Neuronal stem cell (in vitro differentiated cells): Measurements from ENCODE around the gene DLG2.

Experiments used
- DNase-seq: peaks from one replicate; pipeline ENCODE4 v3.0.0-alpha.2; 2013; ENCODE audit warnings: low spot score
- H2AFZ ChIP-seq: one replicate; pipeline ENCODE4 v1.6.1; 2013; ENCODE audit warnings: mild to moderate bottlenecking, low read length, inconsistent platforms
- H2AK5ac ChIP-seq: 2 replicates; pipeline ENCODE4 v1.6.1; 2013; ENCODE audit warnings: low read depth, mild to moderate bottlenecking, inconsistent platforms, low read length, moderate library complexity, mixed read lengths
- H2BK120ac ChIP-seq: 2 replicates; pipeline ENCODE4 v1.6.1; 2013; ENCODE audit warnings: low read depth, mild to moderate bottlenecking, inconsistent platforms, low read length, moderate library complexity, mixed read lengths
- H2BK12ac ChIP-seq: one replicate; pipeline ENCODE4 v1.6.1; 2013; ENCODE audit warnings: low read length, inconsistent platforms
- H2BK15ac ChIP-seq: 2 replicates; pipeline ENCODE4 v1.6.1; 2013; ENCODE audit warnings: mild to moderate bottlenecking, low read length, inconsistent platforms, mixed read lengths
- H2BK5ac ChIP-seq: one replicate; pipeline ENCODE4 v1.6.1; 2013; ENCODE audit warnings: inconsistent platforms, mild to moderate bottlenecking, low read length, moderate library complexity
- H3K14ac ChIP-seq: one replicate; pipeline ENCODE4 v1.6.1; 2013; ENCODE audit warnings: low read length, inconsistent platforms
- H3K18ac ChIP-seq: 2 replicates; pipeline ENCODE4 v1.6.1; 2013; ENCODE audit warnings: low read length, inconsistent platforms
- H3K23ac ChIP-seq: 2 replicates; pipeline ENCODE4 v1.6.1; 2013; ENCODE audit warnings: low read depth, mild to moderate bottlenecking, mixed read lengths, low read length, inconsistent platforms; ENCODE audit not compliant: poor library complexity
- H3K27ac ChIP-seq: replicated peaks from 3 replicates; pipeline ENCODE4 v1.5.1; 2013; ENCODE audit warnings: low read length, inconsistent platforms
- H3K27me3 ChIP-seq, 3 experiments: 2 replicates each; pipeline ENCODE4 v1.6.1; 2013; ENCODE audit warnings: low read length in 3 of 3, mild to moderate bottlenecking in 2 of 3, inconsistent platforms in 1 of 3, low read depth in 1 of 3, mixed read lengths in 1 of 3, moderate library complexity in 1 of 3; ENCODE audit not compliant: control insufficient read depth in 3 of 3, insufficient read depth in 3 of 3
- H3K36me3 ChIP-seq, 2 donors: replicated peaks in 1 of 2; 2 replicates each; pipeline ENCODE4 v1.6.1; 2013; ENCODE audit warnings: low read length in 2 of 2; ENCODE audit not compliant: control insufficient read depth in 2 of 2, insufficient read depth in 2 of 2
- H3K4ac ChIP-seq: 2 replicates; pipeline ENCODE4 v1.6.1; 2013; ENCODE audit warnings: inconsistent platforms, mild to moderate bottlenecking, low read length, moderate library complexity
- H3K4me1 ChIP-seq, 2 donors: 1 replicate in 1 of 2; 2 replicates in 1 of 2; pipeline ENCODE4 v1.6.1; 2013; ENCODE audit warnings: low read length in 2 of 2, low read depth in 1 of 2; ENCODE audit not compliant: control insufficient read depth in 2 of 2, insufficient read depth in 1 of 2
- H3K4me2 ChIP-seq: one replicate; pipeline ENCODE4 v1.6.1; 2013; ENCODE audit warnings: mild to moderate bottlenecking, low read length, inconsistent platforms; ENCODE audit not compliant: insufficient read depth, poor library complexity, severe bottlenecking
- H3K4me3 ChIP-seq, 2 donors: 2 replicates each; pipeline ENCODE4 v1.5.1; 2013; ENCODE audit warnings: low read length in 2 of 2, mild to moderate bottlenecking in 2 of 2, inconsistent platforms in 1 of 2, moderate library complexity in 1 of 2
- H3K79me1 ChIP-seq: one replicate; pipeline ENCODE4 v1.6.1; 2013; ENCODE audit warnings: low read depth, mild to moderate bottlenecking, inconsistent platforms, low read length, moderate library complexity
- H3K9ac ChIP-seq: one replicate; pipeline ENCODE4 v1.6.1; 2013; ENCODE audit warnings: mild to moderate bottlenecking, low read depth, low read length, inconsistent platforms; ENCODE audit not compliant: poor library complexity
- H3K9me3 ChIP-seq, 2 donors: replicated peaks in 1 of 2; 2 replicates each; pipeline versions ENCODE3 to v1.6.1; 2013; ENCODE audit warnings: low read length in 2 of 2, mild to moderate bottlenecking in 2 of 2, inconsistent platforms in 1 of 2, low read depth in 1 of 2, mixed read lengths in 1 of 2, moderate library complexity in 1 of 2; ENCODE audit not compliant: control insufficient read depth in 2 of 2, insufficient read depth in 1 of 2
- H4K8ac ChIP-seq: one replicate; pipeline ENCODE4 v1.6.1; 2013; ENCODE audit warnings: low read depth, mild to moderate bottlenecking, inconsistent platforms, low read length, moderate library complexity
- H4K91ac ChIP-seq: one replicate; pipeline ENCODE4 v1.6.1; 2013; ENCODE audit warnings: low read length, low read depth, mild to moderate bottlenecking, inconsistent platforms; ENCODE audit not compliant: poor library complexity
- WGBS, 2 donors: extraction: QIAGEN DNeasy Blood & Tissue Kit; methylation state at CpG; one replicate each; pipeline ENCODE4 v1.1.7; 2013; ENCODE audit warnings: missing lambda C conversion rate in 2 of 2, mixed read lengths in 1 of 2; ENCODE audit not compliant: insufficient read length in 2 of 2, insufficient replicate concordance in 1 of 2; ENCODE audit errors: extremely low coverage in 2 of 2; 5-methylcytosine and 5-hydroxymethylcytosine counted together

The DLG2 gene

GRCh38 chr11:84408946-84409411 lies 1218.2 kb downstream of the DLG2 start:
- Histone ChIP-seq H3K4me1 (peaks cover 0 to 7% of the 10 kb centered on the region in 2 donors), H3K14ac (no peak overlapping the region), H2BK15ac (no peak overlapping the region), H3K23ac (no peak overlapping the region), H3K4me3 (no peak overlapping the region), H3K27ac (peak overlapping the region; percentile 95), H3K18ac (peak overlapping the region; percentile 38), H3K4ac (no peak overlapping the region), H3K9me3 (no peaks in the 10 kb centered on the region), H2BK120ac (no peak overlapping the region), H3K9ac (no peak overlapping the region), H4K91ac (no peak overlapping the region), H2BK12ac (no peak overlapping the region), H2AFZ (no peak overlapping the region), H4K8ac (no peak overlapping the region), H3K79me1 (no peaks in the 10 kb centered on the region), H3K27me3 (peaks cover 0 to 5% (median 0%) of the 10 kb centered on the region in 3 experiments), H3K4me2 (peak overlapping the region; percentile 32), H2BK5ac (no peak overlapping the region), H2AK5ac (no peak overlapping the region), H3K36me3 (no peaks in the 10 kb centered on the region)
- WGBS, 2 donors: no CpG with 5 or more reads among the region's 3 CpGs
- peak; percentile 61 for DNase-seq

GRCh38 chr11:84407091-84407490 lies 1220.1 kb downstream of the DLG2 start:
- no peaks in the 10 kb centered on the region for H3K36me3 ChIP-seq
- no peaks in the 10 kb centered on the region for H3K9me3 ChIP-seq
- no peak overlapping the region for H3K14ac ChIP-seq
- no CpG with 5 or more reads among the region's 4 CpGs for WGBS, 2 donors
- H3K4ac ChIP-seq: no peak overlapping the region
- DNase-seq: no peak
- H4K91ac ChIP-seq: no peak overlapping the region
- no peak overlapping the region for H3K9ac ChIP-seq
- H2BK120ac ChIP-seq: no peak overlapping the region
- H3K4me3 ChIP-seq: no peak overlapping the region
- H3K79me1 ChIP-seq: no peaks in the 10 kb centered on the region
- no peak overlapping the region for H3K18ac ChIP-seq
- H2BK5ac ChIP-seq: no peak overlapping the region
- no peak overlapping the region for H2BK15ac ChIP-seq
- H4K8ac ChIP-seq: no peak overlapping the region
- no peak overlapping the region for H2AFZ ChIP-seq
- H3K4me2 ChIP-seq: no peak overlapping the region
- peaks cover 0 to 5% (median 0%) of the 10 kb centered on the region in 3 experiments for H3K27me3 ChIP-seq
- H3K27ac ChIP-seq: no peak overlapping the region
- no peak overlapping the region for H2BK12ac ChIP-seq
- H3K4me1 ChIP-seq: peaks cover 0 to 7% of the 10 kb centered on the region in 2 donors
- H2AK5ac ChIP-seq: no peak overlapping the region
- H3K23ac ChIP-seq: no peak overlapping the region

GRCh38 chr11:84398017-84398626 lies 1229.0 kb downstream of the DLG2 start:
- Histone ChIP-seq H3K9ac (no peak overlapping the region), H2BK12ac (no peak overlapping the region), H3K23ac (no peak overlapping the region), H3K36me3 (no peaks in the 10 kb centered on the region), H3K27ac (no peak overlapping the region), H2AFZ (no peak overlapping the region), H3K27me3 (no peaks in the 10 kb centered on the region), H3K4me1 (peaks cover 0 to 4% of the 10 kb centered on the region in 2 donors), H4K91ac (no peak overlapping the region), H3K14ac (no peak overlapping the region), H2BK120ac (no peak overlapping the region), H2AK5ac (no peak overlapping the region), H3K4me2 (no peak overlapping the region), H3K18ac (no peak overlapping the region), H3K4me3 (no peak overlapping the region), H3K79me1 (no peaks in the 10 kb centered on the region), H2BK5ac (no peak overlapping the region), H2BK15ac (no peak overlapping the region), H3K4ac (no peak overlapping the region), H3K9me3 (no peaks in the 10 kb centered on the region), H4K8ac (no peak overlapping the region)
- DNase-seq: no peak
- WGBS, 2 donors: no CpG with 5 or more reads among the region's 3 CpGs

GRCh38 chr11:84396521-84396920 lies 1230.6 kb downstream of the DLG2 start:
- no peak overlapping the region for H2BK15ac ChIP-seq
- no peak overlapping the region for H3K4me3 ChIP-seq
- H2AK5ac ChIP-seq: no peak overlapping the region
- H3K18ac ChIP-seq: no peak overlapping the region
- H3K23ac ChIP-seq: no peak overlapping the region
- peaks cover 0 to 4% of the 10 kb centered on the region in 2 donors for H3K4me1 ChIP-seq
- no peak overlapping the region for H2BK5ac ChIP-seq
- H2AFZ ChIP-seq: no peak overlapping the region
- no peaks in the 10 kb centered on the region for H3K36me3 ChIP-seq
- no peak overlapping the region for H4K91ac ChIP-seq
- no peak overlapping the region for H3K4ac ChIP-seq
- no CpG with 5 or more reads among the region's 3 CpGs for WGBS, 2 donors
- no peak overlapping the region for H4K8ac ChIP-seq
- no peak overlapping the region for H3K9ac ChIP-seq
- H3K27me3 ChIP-seq: no peaks in the 10 kb centered on the region
- H3K27ac ChIP-seq: no peak overlapping the region
- H2BK12ac ChIP-seq: no peak overlapping the region
- no peaks in the 10 kb centered on the region for H3K79me1 ChIP-seq
- H2BK120ac ChIP-seq: no peak overlapping the region
- no peak for DNase-seq
- H3K9me3 ChIP-seq: no peaks in the 10 kb centered on the region
- no peak overlapping the region for H3K4me2 ChIP-seq
- H3K14ac ChIP-seq: no peak overlapping the region
